ENCODE data around the gene ZKSCAN1.

The ZKSCAN1 gene

GRCh38 chr7:100024020-100024619 lies 8.7 kb downstream of the ZKSCAN1 start:
- no peak for DNase-seq (ENCODE audit: low read depth)
- no peak overlapping the region for H3K4me3 ChIP-seq (ENCODE audit: low read depth, low read length)
- no peak for TF ChIP-seq CTCF (IDR thresholded peaks at IDR 0.05; ENCODE audit: insufficient read depth, low read depth, low read length, missing control alignments)

- no peak for TF ChIP-seq CTCF (IDR thresholded peaks at IDR 0.05; ENCODE audit: insufficient read depth, low read depth, low read length, missing control alignments)
- no peak for DNase-seq (ENCODE audit: low read depth)
- H3K4me3 ChIP-seq (ENCODE audit: low read depth, low read length) = no peak overlapping the region
Measured at GRCh38 chr7:100027197-100027596, 11.8 kb downstream of the ZKSCAN1 start.

- H3K4me3 ChIP-seq (ENCODE audit: low read depth, low read length) = no peak overlapping the region
- no peak for DNase-seq (ENCODE audit: low read depth)
- TF ChIP-seq CTCF (IDR thresholded peaks at IDR 0.05; ENCODE audit: insufficient read depth, low read depth, low read length, missing control alignments) = no peak
Measured at GRCh38 chr7:100029596-100029995, 14.2 kb downstream of the ZKSCAN1 start.

DNA sequence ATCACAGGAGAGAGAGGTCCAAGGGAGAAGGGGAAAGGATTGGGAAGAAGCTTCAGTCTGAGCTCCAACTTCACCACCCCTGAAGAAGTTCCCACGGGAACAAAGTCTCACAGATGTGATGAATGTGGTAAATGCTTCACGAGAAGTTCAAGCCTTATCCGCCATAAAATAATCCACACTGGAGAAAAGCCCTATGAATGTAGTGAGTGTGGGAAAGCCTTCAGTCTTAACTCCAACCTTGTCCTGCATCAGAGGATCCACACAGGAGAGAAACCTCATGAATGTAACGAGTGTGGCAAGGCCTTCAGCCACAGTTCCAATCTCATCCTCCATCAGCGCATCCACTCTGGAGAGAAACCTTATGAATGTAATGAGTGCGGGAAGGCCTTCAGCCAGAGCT lies 18.1 kb downstream of the ZKSCAN1 start:
- H3K4me3 ChIP-seq (ENCODE audit: low read depth, low read length) = no peak overlapping the region
- no peak for TF ChIP-seq CTCF (IDR thresholded peaks at IDR 0.05; ENCODE audit: insufficient read depth, low read depth, low read length, missing control alignments)
- DNase-seq (ENCODE audit: low read depth) = no peak

DNA sequence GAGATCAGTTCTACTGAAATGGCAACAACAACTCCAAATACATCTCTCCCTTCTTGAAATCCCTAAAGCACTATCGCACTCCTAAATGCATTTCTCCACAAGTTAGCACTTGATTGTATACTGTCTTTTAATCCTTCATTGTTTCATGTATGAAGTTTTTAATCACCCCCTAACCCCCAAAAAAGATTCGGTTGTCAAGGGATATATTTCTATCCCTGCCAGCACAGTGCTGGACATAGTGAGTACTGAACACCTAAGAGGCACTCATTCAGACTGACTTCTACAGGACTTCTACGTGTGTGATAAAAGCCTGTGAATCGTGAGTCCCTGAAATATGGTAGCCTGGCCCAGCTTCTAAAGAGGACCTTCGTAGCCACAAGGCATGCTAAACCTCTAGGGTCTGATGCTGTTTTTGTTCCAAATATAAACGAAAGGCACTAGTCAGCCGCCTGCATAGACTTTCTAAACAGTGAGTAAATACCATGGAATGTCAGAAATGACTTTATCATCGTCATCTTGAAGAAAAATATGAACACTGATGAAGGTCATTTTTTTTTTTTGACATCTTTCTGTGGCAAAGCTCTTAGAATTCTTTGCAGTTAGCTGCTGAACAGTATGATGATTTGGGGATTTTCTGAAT lies 19.6 kb downstream of the ZKSCAN1 start:
- no peak for TF ChIP-seq CTCF (IDR thresholded peaks at IDR 0.05; ENCODE audit: insufficient read depth, low read depth, low read length, missing control alignments)
- DNase-seq (ENCODE audit: low read depth) = no peak
- H3K4me3 ChIP-seq (ENCODE audit: low read depth, low read length) = no peak overlapping the region

DNA sequence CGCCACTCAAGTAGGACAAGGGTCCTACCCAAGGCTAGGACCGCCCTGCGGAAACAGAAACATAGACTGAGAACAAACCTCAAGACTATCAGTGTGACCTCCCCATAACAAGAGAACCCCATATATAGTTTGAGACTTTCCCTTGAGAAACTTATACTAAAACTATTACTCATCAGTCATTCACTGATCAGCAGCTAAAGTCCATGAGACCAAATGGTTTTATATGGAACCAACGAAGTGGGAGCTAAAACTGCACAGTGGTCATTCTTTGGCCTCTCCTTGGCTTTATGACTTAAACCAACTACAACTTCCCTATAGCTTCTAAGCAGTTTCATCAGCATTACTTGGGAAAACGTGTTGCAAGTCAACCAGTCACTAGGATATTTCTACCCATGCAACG lies 20.5 kb downstream of the ZKSCAN1 start:
- no peak for TF ChIP-seq CTCF (IDR thresholded peaks at IDR 0.05; ENCODE audit: insufficient read depth, low read depth, low read length, missing control alignments)
- no peak for DNase-seq (ENCODE audit: low read depth)
- H3K4me3 ChIP-seq (ENCODE audit: low read depth, low read length) = no peak overlapping the region

DNA sequence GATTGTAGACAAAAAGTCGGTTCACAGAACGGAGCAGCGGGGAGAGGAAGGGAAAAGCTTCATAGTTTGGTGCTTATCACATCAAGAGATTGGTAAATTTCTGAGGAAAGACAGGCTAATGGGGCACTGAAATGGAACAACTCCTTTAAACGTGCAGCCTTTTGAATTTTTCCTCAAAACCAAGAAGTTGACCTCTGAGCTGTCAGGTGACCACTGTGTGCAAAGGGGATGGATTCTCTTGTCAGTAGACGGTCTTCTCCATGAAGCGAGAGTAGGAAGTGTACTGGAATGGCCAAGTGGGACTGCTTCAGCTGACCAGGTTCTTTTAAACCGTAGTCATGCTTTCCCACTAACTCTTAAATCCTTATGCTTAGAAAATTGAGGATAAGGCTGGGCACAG lies 22.9 kb downstream of the ZKSCAN1 start:
- DNase-seq (ENCODE audit: low read depth) = no peak
- no peak overlapping the region for H3K4me3 ChIP-seq (ENCODE audit: low read depth, low read length)
- no peak for TF ChIP-seq CTCF (IDR thresholded peaks at IDR 0.05; ENCODE audit: insufficient read depth, low read depth, low read length, missing control alignments)

All from GM12865 (cell line).